Naive thymus-derived CD4-positive, alpha-beta T cell (primary cell): Measurements from ENCODE around the gene MACROD2. TPM values are rescaled to one million over a fixed set of nuclear protein-coding genes. Genes with fewer than 3 reads are reported as not detected.
"Not testable (repeated sequence)": the region's sequence is repeated elsewhere in the genome, so short reads cannot be mapped to it uniquely, and the experiment has no call there.

Source experiments
- ATAC-seq: fragments of 150-1000 bp; cut with Tn5 transposase; 2 replicates; pipeline ENCODE4 v1.10.0; 2021; ENCODE audit warnings: mild to moderate bottlenecking, moderate library complexity
- CTCF ChIA-PET: fragments of 350-600 bp; sonication (Branson Sonifier 250); formaldehyde crosslinking; loops from one replicate; lab custom pipeline; 2021; ENCODE audit warnings: antibody characterized with exemption; lab: Charles Lee
- POLR2A ChIA-PET: fragments of 350-600 bp; sonication (Branson Sonifier 250); formaldehyde crosslinking; loops from one replicate; lab custom pipeline; 2021; ENCODE audit warnings: antibody characterized with exemption, inconsistent platforms; lab: Charles Lee
- DNase-seq, 9 donors: peaks; one replicate each; pipeline versions ENCODE4 v3.0.0 to v3.0.0-alpha.2; 2020 to 2022; ENCODE audit warnings: mixed read lengths in 1 of 9
- H3K27ac ChIP-seq: one replicate; pipeline ENCODE4 v1.7.0; 2013; ENCODE audit warnings: mild to moderate bottlenecking, low read depth, low read length, moderate library complexity
- H3K27me3 ChIP-seq, 2 donors: one replicate each; pipeline ENCODE4 v1.7.0; 2013; ENCODE audit warnings: low read length in 2 of 2, mild to moderate bottlenecking in 2 of 2, moderate library complexity in 2 of 2; ENCODE audit not compliant: control insufficient read depth in 2 of 2, insufficient read depth in 2 of 2
- H3K36me3 ChIP-seq, 3 experiments: 1 replicate in 2 of 3; 2 replicates in 1 of 3; pipeline ENCODE4 v1.7.0; 2013; ENCODE audit warnings: low read length in 3 of 3, mild to moderate bottlenecking in 3 of 3, moderate library complexity in 1 of 3; ENCODE audit not compliant: insufficient read depth in 3 of 3, control insufficient read depth in 2 of 3
- H3K4me1 ChIP-seq, 2 donors: one replicate each; pipeline ENCODE4 v1.7.0; 2013; ENCODE audit warnings: low read length in 2 of 2, mild to moderate bottlenecking in 2 of 2, moderate library complexity in 1 of 2; ENCODE audit not compliant: control insufficient read depth in 2 of 2, insufficient read depth in 2 of 2
- H3K4me3 ChIP-seq: 2 replicates; pipeline ENCODE4 v1.7.0; 2013; ENCODE audit warnings: mild to moderate bottlenecking, low read length
- H3K9me3 ChIP-seq, 3 experiments: 1 replicate in 2 of 3; 2 replicates in 1 of 3; pipeline ENCODE4 v1.7.0; 2013; ENCODE audit warnings: low read length in 3 of 3; ENCODE audit not compliant: control insufficient read depth in 2 of 3
- H3K27ac Mint-ChIP-seq, 9 donors: one replicate each; pipeline ENCODE4 v1.8.0; 2020 to 2022; ENCODE audit warnings: mixed read lengths in 9 of 9, mild to moderate bottlenecking in 8 of 9, moderate library complexity in 5 of 9, inconsistent platforms in 2 of 9
- H3K27me3 Mint-ChIP-seq, 5 donors: one replicate each; pipeline ENCODE4 v1.8.0; 2021 to 2022; ENCODE audit warnings: mixed read lengths in 5 of 5, mild to moderate bottlenecking in 1 of 5
- H3K36me3 Mint-ChIP-seq, 5 donors: one replicate each; pipeline ENCODE4 v1.8.0; 2020 to 2022; ENCODE audit warnings: mixed read lengths in 5 of 5, mild to moderate bottlenecking in 3 of 5, inconsistent platforms in 1 of 5
- H3K4me1 Mint-ChIP-seq, 7 donors: one replicate each; pipeline ENCODE4 v1.8.0; 2020 to 2022; ENCODE audit warnings: mixed read lengths in 7 of 7, mild to moderate bottlenecking in 3 of 7, inconsistent platforms in 1 of 7
- H3K4me3 Mint-ChIP-seq, 10 donors: one replicate each; pipeline ENCODE4 v1.8.0; 2020 to 2022; ENCODE audit warnings: mild to moderate bottlenecking in 10 of 10, mixed read lengths in 10 of 10, moderate library complexity in 6 of 10, inconsistent platforms in 2 of 10
- H3K9me3 Mint-ChIP-seq, 11 donors: one replicate each; pipeline ENCODE4 v1.8.0; 2020 to 2022; ENCODE audit warnings: mixed read lengths in 11 of 11, mild to moderate bottlenecking in 4 of 11, inconsistent platforms in 1 of 11, moderate library complexity in 1 of 11
- intact Hi-C, 2 donors: fragments of 100-400 bp; cut with micrococcal nuclease; formaldehyde crosslinking; loops; one replicate each; pipeline ENCODE4 v1.15.1; 2023
- polyA plus RNA-seq, 2 donors: library from polyadenylated mRNA; unstranded; fragments of 300-500 nt; fragmentation: Illumina TruSeq; gene quantifications; one replicate each; pipeline ENCODE4 v1.2.3, GENCODE V29; 2021
- total RNA-seq, 6 experiments: library from RNA in 5 of 6; stranded (reverse) in 5 of 6; gene quantifications; 1 replicate in 5 of 6; 2 replicates in 1 of 6; pipeline ENCODE4 v1.2.3 and lab custom pipeline; 2021 to 2026

Gene MACROD2
- total and polyA plus RNA-seq, 7 experiments from 2014 or later, result 0.27 to 0.86 (median 0.34) TPM; not detected in 4

- POLR2A ChIA-PET, result no interaction called here
- no peaks in the 10 kb centered on the region for H3K27me3 Mint-ChIP-seq
- CTCF ChIA-PET, result no interaction called here
- no peaks in the 10 kb centered on the region for H3K36me3 Mint-ChIP-seq
- H3K9me3 ChIP-seq, result no peaks in the 10 kb centered on the region
- no peaks in the 10 kb centered on the region for H3K36me3 ChIP-seq
- H3K27ac ChIP-seq, result no peak overlapping the region
- no peak overlapping the region for H3K4me3 ChIP-seq
- no peak overlapping the region for H3K4me3 Mint-ChIP-seq
- no peaks in the 10 kb centered on the region for H3K27me3 ChIP-seq
- no peak overlapping the region for H3K27ac Mint-ChIP-seq
- ATAC-seq, result no peak
- no peaks in the 10 kb centered on the region for H3K4me1 ChIP-seq
- H3K9me3 Mint-ChIP-seq, result peaks cover 2 to 19% (median 6%) of the 10 kb centered on the region in 11 donors
- intact Hi-C loops, result no loop called here
- no peak for DNase-seq
- H3K4me1 Mint-ChIP-seq, result no peaks in the 10 kb centered on the region
Measured at GRCh38 chr20:15967334-15967733, 1972.0 kb downstream of the MACROD2 start.

GRCh38 chr20:15976047-15976736 lies 1980.9 kb downstream of the MACROD2 start:
- no peak overlapping the region for H3K27ac ChIP-seq
- no peak for DNase-seq
- no peak overlapping the region for H3K4me3 ChIP-seq
- no peak overlapping the region for H3K4me3 Mint-ChIP-seq
- intact Hi-C loops, result no loop called here
- H3K4me1 Mint-ChIP-seq, result no peaks in the 10 kb centered on the region
- H3K4me1 ChIP-seq, result no peaks in the 10 kb centered on the region
- no peaks in the 10 kb centered on the region for H3K36me3 Mint-ChIP-seq
- no peaks in the 10 kb centered on the region for H3K9me3 ChIP-seq
- no peaks in the 10 kb centered on the region for H3K36me3 ChIP-seq
- peaks cover 3 to 21% (median 7%) of the 10 kb centered on the region in 11 donors for H3K9me3 Mint-ChIP-seq
- ChIA-PET POLR2A (no interaction called here), CTCF (no interaction called here)
- no peak overlapping the region for H3K27ac Mint-ChIP-seq
- no peaks in the 10 kb centered on the region for H3K27me3 ChIP-seq
- no peak for ATAC-seq
- H3K27me3 Mint-ChIP-seq, result no peaks in the 10 kb centered on the region

- POLR2A ChIA-PET, result no interaction called here
Measured at GRCh38 chr20:15977026-15977425, 1981.7 kb downstream of the MACROD2 start.

DNA sequence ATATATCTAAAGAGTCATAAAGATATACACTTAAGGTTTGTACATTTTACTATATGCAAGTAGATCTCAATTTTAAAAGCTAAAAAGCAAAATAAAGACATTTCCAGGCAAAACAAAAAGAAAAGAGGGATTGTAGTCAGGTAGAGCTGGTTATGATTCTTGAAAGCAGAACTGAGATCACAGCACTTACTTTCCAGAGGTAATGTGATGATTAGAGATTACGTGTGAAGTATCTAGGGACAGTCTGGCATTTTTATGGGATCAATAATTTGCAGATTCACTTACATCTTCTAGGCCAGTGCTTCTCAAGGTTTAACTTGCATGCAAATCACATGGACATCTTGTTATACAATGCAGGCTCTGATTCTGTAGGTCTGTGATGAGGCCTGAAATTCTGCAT lies 1982.4 kb downstream of the MACROD2 start:
- no peak overlapping the region for H3K27ac ChIP-seq
- H3K27me3 ChIP-seq, result no peaks in the 10 kb centered on the region
- no peaks in the 10 kb centered on the region for H3K9me3 ChIP-seq
- POLR2A ChIA-PET, result no interaction called here
- no peaks in the 10 kb centered on the region for H3K36me3 Mint-ChIP-seq
- H3K4me1 Mint-ChIP-seq, result no peaks in the 10 kb centered on the region
- no peaks in the 10 kb centered on the region for H3K27me3 Mint-ChIP-seq
- H3K4me1 ChIP-seq, result no peaks in the 10 kb centered on the region
- CTCF ChIA-PET, result no interaction called here
- no peak overlapping the region for H3K4me3 Mint-ChIP-seq
- H3K36me3 ChIP-seq, result no peaks in the 10 kb centered on the region
- DNase-seq (no peak), ATAC-seq (no peak)
- H3K9me3 Mint-ChIP-seq, result peaks cover 0 to 11% (median 3%) of the 10 kb centered on the region in 11 donors
- intact Hi-C loops, result no loop called here
- no peak overlapping the region for H3K27ac Mint-ChIP-seq
- H3K4me3 ChIP-seq, result no peak overlapping the region

More at GRCh38 chr20:15977026-15977425, 1981.7 kb downstream of the MACROD2 start:
- Histone ChIP-seq H3K27me3 (no peaks in the 10 kb centered on the region), H3K27ac (no peak overlapping the region), H3K4me3 (no peak overlapping the region), H3K9me3 (no peaks in the 10 kb centered on the region), H3K36me3 (no peaks in the 10 kb centered on the region), H3K4me1 (no peaks in the 10 kb centered on the region)
- CTCF ChIA-PET, result no interaction called here
- Mint-ChIP-seq H3K4me3 (no peak overlapping the region), H3K36me3 (no peaks in the 10 kb centered on the region), H3K4me1 (no peaks in the 10 kb centered on the region), H3K27me3 (no peaks in the 10 kb centered on the region), H3K27ac (no peak overlapping the region), H3K9me3 (peaks cover 2 to 14% (median 5%) of the 10 kb centered on the region in 11 donors)
- no peak for ATAC-seq
- no peak for DNase-seq
- intact Hi-C loops, result no loop called here

DNA sequence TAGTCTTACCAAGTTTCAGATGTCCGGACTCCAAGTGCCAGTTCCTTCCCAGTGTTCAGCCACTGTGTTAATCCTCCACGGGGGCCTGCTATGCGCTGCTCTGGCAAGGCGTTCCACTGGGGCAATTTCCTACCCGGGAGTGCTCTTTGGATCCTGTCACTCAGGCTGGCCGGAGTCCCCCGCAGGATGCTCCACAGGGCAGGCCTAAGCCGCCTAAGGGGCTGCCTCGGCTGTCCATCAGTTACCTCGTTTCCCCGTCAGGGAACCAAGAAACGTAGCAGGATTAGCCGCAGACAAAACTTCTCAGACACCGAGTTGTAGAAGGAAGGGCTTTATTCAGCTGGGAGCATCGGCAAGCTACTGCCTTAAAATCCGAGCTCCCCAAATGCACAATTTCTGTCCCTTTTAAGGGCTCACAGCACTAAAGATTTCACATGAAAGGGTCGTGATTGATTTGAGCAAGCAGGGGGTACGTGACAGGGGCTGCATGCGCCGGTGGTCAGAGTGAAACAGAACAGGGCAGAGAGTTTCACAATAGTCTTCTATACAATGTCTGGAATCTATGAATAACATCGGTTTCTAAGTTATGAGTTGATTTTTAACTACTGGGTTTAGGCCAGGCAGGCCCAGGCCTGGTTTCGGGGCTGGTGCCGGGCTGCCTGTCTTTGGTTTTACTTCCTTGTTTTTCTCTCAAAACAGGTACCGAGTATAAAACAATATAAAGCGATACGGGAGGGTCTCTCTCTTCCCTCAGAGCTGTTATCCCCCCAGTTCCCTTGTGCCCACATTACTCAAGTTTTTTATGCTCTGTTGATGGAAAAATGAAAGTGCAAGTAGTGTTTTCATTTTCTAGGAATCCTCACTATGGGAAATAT lies 1990.4 kb downstream of the MACROD2 start:
- DNase-seq, H3K36me3 ChIP-seq, H3K27me3 Mint-ChIP-seq, POLR2A ChIA-PET, H3K27ac ChIP-seq, intact Hi-C loops, H3K4me3 ChIP-seq, ATAC-seq, H3K27ac Mint-ChIP-seq, H3K9me3 Mint-ChIP-seq, H3K9me3 ChIP-seq, CTCF ChIA-PET, H3K4me3 Mint-ChIP-seq, H3K4me1 Mint-ChIP-seq, H3K36me3 Mint-ChIP-seq, H3K27me3 ChIP-seq, H3K4me1 ChIP-seq: not testable (repeated sequence)

- Histone ChIP-seq H3K9me3 (no peaks in the 10 kb centered on the region), H3K27me3 (no peaks in the 10 kb centered on the region), H3K4me1 (no peaks in the 10 kb centered on the region), H3K36me3 (no peaks in the 10 kb centered on the region), H3K27ac (no peak overlapping the region), H3K4me3 (no peak overlapping the region)
- no peaks in the 10 kb centered on the region for H3K27me3 Mint-ChIP-seq
- POLR2A ChIA-PET, result no interaction called here
- H3K4me1 Mint-ChIP-seq, result no peaks in the 10 kb centered on the region
- no peaks in the 10 kb centered on the region for H3K36me3 Mint-ChIP-seq
- no peak for DNase-seq
- ATAC-seq, result no peak
- intact Hi-C loops, result no loop called here
- peaks cover 0 to 4% (median 0%) of the 10 kb centered on the region in 11 donors for H3K9me3 Mint-ChIP-seq
- H3K4me3 Mint-ChIP-seq, result no peak overlapping the region
- no peak overlapping the region for H3K27ac Mint-ChIP-seq
- CTCF ChIA-PET, result no interaction called here
Measured at GRCh38 chr20:15986690-15987089, 1991.4 kb downstream of the MACROD2 start.
